ENCODE measurements around the gene TRIM44.
"Not testable (repeated sequence)": the region's sequence is repeated elsewhere in the genome, so short reads cannot be mapped to it uniquely, and the experiment has no call there.

TRIM44 gene

DNA sequence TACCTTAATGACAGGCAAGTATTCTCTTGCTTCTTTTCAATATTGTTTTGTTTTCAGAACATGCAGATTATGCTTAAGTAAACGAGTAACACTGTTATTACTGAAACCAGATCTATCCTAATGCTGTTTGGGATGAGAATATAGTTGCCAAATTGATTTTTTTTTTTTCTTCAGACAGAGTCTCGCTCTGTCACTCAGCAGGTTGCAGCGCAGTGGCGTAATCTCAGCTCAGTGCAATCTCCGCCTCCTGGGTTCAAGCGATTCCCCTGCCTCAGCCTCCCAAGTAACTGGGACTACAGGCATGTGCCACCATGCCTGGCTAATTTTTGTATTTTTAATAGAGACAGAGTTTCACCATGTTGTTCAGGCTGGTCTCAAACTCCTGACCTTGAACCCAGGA lies 91.0 kb downstream of the TRIM44 start:
- DNase-seq (ENCODE audit: low read depth), result not testable (repeated sequence)

DNA sequence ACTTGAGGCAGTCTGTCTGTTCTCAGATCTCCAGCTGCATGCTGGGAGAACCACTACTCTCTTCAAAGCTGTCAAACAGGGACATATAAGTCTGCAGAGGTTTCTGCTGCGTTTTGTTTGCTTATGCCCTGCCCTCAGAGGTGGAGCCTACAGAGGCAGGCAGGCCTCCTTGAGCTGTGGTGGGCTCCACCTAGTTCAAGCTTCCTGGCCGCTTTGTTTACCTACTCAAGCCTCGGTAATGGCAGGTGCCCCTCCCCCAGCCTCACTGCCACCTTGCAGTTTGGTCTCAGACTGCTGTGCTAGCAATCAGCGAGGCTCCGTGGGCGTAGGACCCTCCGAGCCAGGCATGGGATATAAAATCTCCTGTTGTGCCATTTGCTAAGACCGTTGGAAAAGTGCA lies 97.4 kb downstream of the TRIM44 start:
- not testable (repeated sequence) for DNase-seq (ENCODE audit: low read depth)

DNA sequence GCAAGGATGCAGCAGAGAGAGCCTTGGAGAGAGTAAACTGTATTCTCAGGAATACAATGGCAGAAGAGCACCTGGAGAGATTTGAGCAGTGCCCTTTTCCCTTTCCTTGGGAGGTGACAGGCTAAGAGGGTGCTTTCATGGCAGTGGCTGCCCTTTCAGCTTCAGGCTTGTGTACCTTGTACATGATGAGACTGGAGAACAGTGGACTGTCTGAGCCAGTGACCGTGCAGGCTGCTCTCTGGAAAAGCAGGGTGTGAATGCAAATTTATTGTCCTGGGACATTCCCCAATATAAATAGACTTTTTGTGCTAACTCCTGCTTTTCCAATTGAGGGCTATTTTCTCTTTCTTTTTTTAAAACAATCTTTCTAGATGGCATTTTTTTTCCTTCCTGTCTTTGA lies 99.3 kb downstream of the TRIM44 start:
- DNase-seq (ENCODE audit: low read depth), result no peak

DNA sequence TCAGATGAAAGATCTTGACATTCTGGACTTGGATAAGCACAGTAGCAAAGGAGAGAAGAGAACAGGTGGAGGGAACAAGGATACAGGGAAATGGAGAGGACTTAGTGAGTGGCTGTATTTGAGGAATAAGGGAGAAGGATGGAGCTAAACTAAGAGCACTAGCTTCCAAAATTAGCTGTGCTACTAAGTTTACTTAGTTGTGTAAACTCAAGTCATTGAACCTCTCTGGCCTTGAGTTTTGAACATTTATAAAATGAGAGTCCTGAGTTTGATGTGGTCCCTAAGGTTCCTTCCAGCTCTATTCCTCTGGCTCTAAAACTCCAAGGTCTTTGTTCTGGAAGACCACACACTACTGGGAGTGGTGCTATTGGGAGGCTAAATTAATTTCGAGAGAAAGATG lies 100.7 kb downstream of the TRIM44 start:
- no peak for DNase-seq (ENCODE audit: low read depth)

DNA sequence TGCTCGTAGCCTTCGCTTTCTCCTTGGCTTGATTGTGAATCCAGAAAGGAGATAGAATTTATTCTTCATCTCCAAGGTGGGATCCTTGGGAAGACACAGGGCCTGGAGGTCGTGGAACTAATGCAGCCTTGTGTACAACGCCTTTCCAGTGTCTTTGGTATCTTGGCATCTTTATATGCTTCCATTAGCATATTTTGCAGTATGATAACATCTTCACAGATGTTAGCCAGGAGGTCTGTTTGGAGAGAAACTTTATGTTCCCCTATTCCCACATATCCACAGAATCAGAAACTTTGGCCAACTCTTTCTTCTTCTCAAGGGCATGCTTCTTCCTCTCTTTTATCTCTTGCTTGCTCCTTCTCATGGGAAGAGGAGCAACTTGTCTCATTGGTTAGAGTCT lies 101.2 kb downstream of the TRIM44 start:
- no peak for DNase-seq (ENCODE audit: low read depth)

DNA sequence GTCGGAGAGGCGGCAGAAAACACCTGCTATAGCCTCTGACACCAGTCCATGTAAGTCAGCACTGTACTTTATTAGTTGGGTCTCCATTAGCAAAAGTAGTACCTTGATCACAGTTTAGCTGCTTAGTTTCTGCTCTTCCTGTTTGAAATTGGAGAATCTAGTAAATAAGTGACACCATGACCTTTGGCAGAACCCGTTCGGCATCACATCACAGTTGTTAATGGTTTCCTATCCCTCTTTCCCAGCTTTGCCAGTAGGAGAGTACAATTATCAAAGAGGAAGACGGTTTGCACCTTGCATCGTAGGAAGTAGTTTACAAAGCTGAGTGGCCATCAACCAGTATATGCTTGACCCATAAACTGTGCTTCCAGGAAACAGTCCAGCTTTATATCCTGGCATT lies 101.8 kb downstream of the TRIM44 start:
- DNase-seq (ENCODE audit: low read depth), result no peak

DNA sequence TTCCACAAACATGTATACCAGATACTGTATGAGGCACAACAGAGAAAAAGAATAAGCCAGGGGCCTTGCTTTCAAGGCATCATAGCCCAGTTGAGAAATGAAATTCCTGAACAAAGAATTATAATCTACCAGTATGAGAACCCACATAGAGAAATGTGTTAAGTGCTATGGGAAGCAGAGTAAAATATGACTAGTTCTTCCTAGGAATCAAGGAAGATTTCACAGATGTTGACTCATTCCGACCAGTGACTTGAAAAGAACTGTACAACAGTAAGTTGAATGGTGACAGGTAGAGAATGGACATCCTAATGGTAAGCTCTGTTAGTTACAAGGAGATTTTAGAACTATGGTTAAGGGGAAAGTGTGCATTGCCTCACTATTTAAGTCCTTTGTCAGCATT lies 102.6 kb downstream of the TRIM44 start:
- no peak for DNase-seq (ENCODE audit: low read depth)

DNA sequence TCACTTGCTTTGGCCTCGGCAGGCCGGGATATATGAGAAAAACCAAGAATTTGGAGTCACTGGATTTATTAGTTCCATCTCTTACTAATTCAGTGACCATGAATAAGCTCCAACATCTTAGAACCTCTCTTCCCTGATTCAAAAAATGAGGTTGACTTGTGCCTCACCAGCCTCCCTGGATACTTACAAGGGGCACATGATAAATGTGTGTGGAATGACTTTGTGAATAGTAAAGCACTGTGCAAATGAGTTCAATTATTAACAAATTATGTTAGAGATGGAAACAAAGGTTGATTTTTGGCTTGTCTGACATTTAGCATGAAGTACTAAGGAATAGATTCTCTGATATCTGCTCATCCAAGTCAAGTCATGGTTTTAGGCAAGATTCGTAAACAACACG lies 104.1 kb downstream of the TRIM44 start:
- no peak for DNase-seq (ENCODE audit: low read depth)

DNA sequence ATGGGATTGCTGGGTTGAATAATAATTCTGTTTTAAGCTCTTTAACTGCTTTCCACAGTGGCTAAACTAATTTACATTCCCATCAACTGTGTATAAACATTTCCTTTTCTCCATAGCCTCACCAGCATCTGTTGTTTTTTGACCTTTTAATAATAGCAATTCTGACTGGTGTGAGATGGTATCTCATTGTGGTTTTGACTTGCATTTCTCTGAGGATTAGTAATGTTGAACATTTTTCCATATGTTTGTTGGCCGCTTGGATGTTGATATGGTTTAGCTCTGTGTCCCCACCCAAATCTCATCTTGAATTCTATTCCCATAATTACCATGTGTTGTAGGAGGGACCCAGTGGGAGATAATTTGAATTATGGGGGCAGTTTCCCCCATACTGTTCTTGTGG lies 107.8 kb downstream of the TRIM44 start:
- DNase-seq (ENCODE audit: low read depth), result not testable (repeated sequence)

DNA sequence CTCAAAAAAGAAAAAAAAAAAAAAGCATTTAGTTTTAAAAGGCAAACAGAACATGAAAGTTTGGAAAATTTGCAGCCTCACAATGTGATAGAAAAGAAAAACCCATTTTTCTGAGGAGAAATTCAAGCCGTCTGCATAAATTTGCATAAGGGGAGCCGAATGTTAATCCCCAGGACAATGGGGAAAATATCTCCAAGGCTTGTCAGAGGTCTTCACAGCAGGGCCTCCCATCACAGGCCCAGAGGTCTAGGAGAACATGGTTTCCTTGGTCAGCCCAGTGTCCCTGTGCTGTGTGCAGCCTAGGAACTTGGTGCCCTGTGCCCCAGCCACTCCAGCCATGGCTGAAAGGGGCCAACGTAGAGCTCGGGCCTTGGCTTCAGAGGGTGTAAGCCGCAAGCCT lies 109.1 kb downstream of the TRIM44 start:
- no peak for DNase-seq (ENCODE audit: low read depth)

DNA sequence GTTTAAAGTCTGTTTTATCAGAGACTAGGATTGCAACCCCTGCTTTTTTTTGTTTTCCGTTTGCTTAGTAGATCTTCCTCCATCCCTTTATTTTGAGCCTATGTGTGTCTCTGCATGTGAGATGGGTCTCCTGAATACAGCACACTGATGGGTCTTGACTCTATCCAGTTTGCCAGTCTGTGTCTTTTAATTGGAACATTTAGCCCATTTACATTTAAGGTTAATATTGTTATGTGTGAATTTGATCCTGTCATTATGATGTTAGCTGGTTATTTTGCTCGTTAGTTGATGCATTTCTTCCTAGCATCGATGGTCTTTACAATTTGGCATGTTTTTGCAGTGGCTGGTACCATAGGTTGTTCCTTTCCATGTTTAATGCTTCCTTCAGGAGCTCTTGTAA lies 114.7 kb downstream of the TRIM44 start:
- not testable (repeated sequence) for DNase-seq (ENCODE audit: low read depth)

DNA sequence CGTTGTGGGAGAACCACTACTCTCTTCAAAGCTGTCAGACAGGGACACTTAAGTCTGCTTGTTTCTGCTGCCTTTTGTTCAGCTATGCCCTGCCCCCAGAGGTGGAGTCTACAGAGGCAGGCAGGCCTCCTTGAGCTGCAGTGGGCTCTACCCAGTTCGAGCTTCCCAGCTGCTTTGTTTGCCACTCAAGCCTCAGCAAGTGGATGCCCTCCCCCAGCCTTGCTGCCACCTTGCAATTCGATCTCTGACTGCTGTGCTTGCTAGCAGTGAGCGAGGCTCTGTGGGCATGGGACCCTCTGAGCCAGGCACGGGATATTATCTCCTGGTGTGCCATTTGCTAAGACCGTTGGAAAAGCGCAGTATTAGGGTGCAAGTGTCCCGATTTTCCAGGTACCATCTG lies 116.4 kb downstream of the TRIM44 start:
- DNase-seq (ENCODE audit: low read depth), result not testable (repeated sequence)

DNA sequence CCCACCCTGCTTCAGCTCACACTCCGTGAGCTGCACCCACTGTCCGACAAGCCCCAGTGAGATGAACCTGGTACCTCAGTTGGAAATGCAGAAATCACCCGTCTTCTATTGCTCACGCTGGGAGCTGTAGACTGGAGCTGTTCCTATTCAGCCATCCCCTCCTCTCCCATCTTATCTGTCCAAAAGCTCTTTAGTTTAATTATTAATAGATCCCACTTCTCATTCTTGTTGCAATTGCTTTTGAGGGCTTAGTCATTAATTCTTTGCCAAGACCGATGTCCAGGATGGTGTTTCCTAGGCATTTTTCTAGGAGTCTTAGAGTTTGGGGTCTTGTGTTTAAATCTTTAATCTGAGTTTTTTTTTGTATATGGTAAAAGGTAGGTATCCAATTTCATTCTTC lies 116.8 kb downstream of the TRIM44 start:
- no peak for DNase-seq (ENCODE audit: low read depth)

DNA sequence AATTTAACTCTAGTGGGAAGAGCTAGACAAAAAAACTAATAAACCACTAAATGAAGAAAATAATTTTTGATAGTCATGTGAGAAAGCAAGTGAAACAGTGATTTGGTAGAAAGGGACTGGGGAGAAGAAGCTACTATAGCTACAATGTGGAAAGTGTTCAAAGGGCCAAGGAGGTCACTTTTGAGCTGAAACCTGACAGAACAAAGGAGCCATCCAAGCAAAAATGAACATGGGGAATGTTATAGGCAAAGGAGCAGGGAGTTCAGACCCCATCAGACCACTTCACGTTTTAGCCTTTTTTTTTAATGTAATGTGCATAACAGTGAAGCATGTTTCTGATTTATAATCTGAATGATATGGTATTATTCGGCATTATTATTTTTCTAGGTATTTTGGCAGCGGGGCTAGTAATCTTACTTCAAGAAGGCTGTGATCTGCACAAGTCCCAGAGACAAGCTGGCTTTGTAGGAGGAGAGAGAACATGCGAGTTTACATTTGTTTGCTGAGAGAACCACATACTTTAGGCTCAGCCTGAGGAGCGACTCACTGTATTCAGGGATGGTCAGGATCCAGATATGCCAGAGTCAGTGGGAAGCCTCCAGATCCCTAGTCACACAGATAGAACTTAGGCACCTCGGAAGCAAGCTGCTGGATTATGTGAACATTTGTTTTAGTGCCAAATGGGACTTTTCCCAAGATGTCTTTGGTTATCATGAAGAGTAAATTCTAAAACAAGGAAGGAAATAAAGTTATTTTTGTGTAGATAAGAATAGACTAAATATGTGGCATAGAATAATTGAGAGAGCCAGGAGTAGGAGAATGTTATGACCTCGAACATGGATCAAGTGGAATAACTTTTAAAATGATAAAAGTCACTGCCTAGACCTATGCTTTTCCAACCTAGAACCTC lies 118.6 kb downstream of the TRIM44 start:
- DNase-seq (ENCODE audit: low read depth), result no peak

DNA sequence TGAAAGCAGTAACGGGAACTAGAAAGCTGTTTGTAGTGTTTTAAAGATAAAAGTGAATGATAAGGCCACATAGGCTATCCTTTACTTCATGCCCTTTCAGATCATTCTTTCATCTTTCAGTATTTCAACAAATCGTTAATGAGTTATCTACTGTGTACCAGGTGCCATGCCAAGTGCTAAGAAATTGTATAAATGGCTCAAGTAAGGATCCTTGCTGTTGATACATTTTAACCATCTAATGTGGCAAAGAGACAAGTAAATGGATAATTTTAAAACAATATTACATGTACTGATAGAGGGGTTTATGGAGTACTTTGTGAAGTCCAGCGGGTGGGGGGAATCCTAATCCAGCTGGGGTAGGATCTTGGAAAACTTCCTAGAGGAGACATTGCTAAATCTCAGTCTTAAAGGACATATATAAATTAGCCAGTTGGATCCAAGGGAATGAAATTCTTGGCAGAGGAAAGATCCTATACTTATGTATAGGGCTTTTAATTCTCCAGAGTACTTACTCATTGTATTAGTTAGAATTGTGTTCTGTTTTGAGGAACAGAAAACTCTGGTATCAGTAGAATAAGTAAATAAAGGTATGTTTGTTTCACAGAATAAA lies 119.4 kb downstream of the TRIM44 start:
- no peak for DNase-seq (ENCODE audit: low read depth)

DNA sequence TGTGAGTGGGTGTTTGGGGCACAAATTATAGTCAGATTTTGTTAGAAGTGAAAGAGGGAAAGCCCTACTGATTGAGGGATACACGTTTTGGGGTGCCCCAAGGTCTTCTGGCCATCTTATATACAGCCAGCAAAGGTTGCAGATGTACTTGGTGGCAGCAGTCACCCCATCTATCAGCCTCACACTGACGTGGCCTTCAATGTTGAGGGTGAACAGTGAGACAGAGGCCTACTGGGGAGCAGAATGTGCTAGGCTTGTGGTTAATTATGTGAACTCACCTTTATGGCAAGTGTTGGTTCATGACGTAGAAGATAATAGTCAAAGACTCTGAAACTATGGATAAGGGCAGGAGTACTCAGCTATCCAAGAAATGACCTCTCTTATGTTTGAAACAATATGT lies 121.2 kb downstream of the TRIM44 start:
- no peak for DNase-seq (ENCODE audit: low read depth)

DNA sequence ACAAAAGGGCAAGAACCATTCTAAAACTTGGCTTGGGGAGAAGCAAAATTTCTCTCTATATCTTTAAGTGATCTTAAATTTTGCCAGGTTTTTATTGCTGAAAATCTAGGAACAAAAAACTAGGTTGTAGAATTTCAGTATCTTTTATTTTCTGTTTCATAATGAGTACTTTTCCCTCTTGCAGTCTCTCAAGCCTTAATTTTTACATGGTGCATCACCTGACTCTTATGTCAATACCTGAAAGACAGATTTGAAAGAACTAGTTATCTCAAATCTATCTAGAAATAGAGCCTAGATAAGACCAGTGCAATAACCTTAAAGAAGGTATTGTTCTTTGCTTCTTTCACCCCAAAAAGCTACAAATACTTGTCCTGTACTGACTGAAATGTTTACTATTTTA lies 122.1 kb downstream of the TRIM44 start:
- DNase-seq (ENCODE audit: low read depth), result no peak

DNA sequence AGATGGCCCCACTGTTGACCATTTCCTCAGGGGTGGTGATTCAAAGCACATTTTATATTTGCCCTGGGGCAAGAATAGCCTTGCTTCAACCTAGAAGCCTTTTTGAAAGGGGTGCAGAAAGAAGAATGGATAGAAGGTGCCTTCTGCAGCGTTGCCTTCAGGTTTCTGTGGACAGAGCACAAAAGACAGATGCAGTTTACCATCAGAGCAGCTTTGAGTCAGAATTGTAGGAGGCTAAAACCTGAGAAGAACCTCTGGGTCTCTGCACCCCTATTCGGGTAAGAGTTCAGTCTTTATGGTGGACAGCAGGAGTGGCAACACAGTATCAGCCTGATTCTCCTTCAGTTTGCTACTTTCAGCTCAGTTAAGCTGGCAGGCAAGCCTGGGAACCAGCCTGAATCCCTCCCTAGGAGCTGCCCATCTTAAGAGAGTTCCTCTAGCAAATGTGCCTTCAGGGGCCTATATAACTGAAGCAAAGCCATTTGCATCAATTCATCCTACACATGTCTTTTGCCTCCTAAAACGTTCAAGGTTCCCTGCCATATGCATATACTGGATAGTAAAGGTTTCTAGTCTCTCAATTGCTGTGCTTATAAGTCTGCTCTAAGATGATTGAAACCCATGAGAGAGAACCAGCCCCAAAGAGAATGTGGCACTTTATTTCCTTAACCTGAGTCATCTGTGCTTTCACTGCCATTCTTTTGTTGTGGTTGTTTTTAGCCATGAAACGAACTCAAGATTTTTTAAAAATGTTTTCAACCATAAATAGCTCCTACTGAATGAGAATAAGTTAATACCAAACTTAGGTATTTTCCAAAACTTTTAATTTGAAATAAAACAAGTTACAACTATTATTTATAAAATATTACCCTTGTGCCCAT lies 123.0 kb downstream of the TRIM44 start:
- DNase-seq (ENCODE audit: low read depth), result no peak

DNA sequence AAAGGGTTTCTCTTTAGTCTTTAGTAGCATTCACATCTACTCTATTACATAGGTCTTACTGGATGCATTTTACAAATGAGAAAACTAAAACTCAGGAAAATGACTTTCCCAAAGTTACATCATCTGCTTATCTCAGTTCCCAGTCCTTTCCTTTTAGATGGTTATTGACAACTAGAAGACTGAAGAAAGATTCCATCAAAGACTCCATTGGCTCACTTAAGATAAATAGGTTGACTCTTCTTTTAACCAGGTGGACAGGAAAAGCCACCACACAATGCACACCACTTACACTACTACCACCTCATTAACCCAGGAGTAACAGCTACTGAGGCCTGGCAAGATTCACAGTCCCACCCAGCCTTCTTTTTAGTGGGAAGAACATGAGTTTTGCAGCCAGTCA lies 123.6 kb downstream of the TRIM44 start:
- DNase-seq (ENCODE audit: low read depth), result no peak

DNA sequence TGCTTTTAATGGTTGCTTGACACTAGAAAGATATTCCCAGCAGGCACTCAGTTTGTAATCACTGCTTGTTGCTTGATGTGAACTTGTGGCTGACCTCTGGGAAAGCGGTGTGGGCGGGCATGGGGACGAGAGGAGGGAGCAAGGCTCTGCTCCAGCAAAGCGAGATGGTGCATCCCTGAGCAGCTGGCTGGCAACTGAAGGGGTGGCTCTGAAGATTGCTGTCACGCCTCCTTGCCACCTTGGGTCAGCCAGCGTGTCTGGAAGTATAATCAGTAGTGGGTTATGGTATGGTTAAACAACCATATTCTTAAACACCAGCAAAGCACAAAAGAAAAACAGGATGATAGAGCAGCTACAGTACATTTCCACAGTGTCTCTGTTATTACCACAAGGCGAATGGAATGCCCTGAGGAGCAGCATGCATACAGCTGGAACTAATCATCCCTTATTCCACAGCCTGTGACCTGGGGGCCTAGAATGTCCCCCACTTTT lies 124.5 kb downstream of the TRIM44 start:
- DNase-seq (ENCODE audit: low read depth), result no peak

DNA sequence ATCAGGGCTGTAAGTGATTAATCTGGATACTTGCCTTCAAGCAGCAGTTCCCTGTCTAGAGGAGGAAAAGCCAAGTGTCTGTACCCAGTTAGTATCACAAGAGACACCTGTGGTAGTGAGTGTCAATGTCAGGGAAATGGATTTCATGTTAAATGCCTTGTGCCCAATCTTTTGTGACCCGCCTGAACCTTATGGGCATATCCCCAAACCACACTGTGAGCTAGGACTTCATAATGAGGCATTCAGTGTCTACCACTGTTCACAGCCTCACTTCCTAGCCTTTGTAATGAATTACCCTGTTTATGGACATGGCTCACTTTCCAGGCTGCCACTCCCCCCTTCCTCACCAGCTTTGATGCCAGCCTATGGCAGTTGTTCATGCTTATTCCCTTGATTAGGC lies 125.1 kb downstream of the TRIM44 start:
- no peak for DNase-seq (ENCODE audit: low read depth)

Data from stimulated activated CD4-positive, alpha-beta T cell treated with anti-CD3 and anti-CD28 coated beads, Interleukin-2, amount 100 ng/mL, for 4 hours (primary cell).